ENCODE results near the gene TREH. TPM values are rescaled to one million over a fixed set of nuclear protein-coding genes. Genes with fewer than 3 reads are reported as not detected.

TREH gene
- total RNA-seq, 1 experiment from 2014 or later: not detected

DNA sequence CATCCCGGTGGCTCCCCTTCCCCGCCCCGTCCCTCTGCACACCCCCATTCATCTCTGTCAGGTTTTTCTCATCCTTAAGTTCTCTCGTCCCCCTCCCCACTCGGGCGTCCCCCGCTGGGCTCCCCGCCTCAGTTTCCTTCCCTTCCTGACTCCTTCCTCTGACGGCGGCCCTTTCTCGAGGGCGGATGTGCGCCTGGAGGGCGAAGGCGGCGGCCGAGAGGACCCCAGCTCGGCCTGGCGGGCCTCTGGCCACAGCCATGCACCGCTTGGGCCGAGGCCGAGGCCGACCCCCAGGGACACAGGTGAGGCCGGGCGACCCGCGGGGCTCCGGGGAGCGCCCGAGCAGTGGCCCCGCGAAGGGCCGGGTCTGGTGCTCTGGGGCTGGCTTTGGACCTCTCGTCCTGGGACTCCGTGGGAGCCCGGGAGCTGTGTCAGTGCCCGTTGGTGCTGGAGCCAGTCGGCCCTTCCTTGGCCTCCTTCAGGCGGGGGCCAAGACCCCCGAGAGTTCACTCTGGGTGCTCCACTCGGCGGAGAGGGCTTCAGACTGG is 69.2 kb downstream of the TREH start:
- no peak for DNase-seq
- TF ChIP-seq, protein P1, sequence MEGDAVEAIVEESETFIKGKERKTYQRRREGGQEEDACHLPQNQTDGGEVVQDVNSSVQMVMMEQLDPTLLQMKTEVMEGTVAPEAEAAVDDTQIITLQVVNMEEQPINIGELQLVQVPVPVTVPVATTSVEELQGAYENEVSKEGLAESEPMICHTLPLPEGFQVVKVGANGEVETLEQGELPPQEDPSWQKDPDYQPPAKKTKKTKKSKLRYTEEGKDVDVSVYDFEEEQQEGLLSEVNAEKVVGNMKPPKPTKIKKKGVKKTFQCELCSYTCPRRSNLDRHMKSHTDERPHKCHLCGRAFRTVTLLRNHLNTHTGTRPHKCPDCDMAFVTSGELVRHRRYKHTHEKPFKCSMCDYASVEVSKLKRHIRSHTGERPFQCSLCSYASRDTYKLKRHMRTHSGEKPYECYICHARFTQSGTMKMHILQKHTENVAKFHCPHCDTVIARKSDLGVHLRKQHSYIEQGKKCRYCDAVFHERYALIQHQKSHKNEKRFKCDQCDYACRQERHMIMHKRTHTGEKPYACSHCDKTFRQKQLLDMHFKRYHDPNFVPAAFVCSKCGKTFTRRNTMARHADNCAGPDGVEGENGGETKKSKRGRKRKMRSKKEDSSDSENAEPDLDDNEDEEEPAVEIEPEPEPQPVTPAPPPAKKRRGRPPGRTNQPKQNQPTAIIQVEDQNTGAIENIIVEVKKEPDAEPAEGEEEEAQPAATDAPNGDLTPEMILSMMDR (conservative IDR thresholded peaks at IDR 0.05): no peak
- no peak overlapping the region for H2AFZ ChIP-seq (ENCODE audit: low read length)
- peaks cover 0 to 4% (median 0%) of the 10 kb centered on the region in 3 experiments; a peak in 3 of 7 replicates for H3K36me3 Mint-ChIP-seq (ENCODE audit: insufficient read depth in 1 of 3, low read depth in 3 of 3)
- no peak overlapping the region for H2BK20ac ChIP-seq (ENCODE audit: low read depth, low read length, poor library complexity, severe bottlenecking)
- no peak overlapping the region for H2BK120ac ChIP-seq (ENCODE audit: low read depth, low read length, poor library complexity, severe bottlenecking)
- H3K4me1 Mint-ChIP-seq: peaks cover 62 to 69% of the 10 kb centered on the region in 2 experiments
- H3K4me3 Mint-ChIP-seq: peak overlapping the region; percentile 54 to 85
- no peaks in the 10 kb centered on the region for H3K9me3 ChIP-seq (ENCODE audit: control insufficient read depth, low read depth, low read length)
- H4K8ac ChIP-seq (replicated peaks; ENCODE audit: insufficient read length, low read depth, low read length): no peak overlapping the region
- H3K27me3 Mint-ChIP-seq (ENCODE audit: low read depth): peaks cover 69% of the 10 kb centered on the region
- peaks cover 0 to 6% of the 10 kb centered on the region in 2 experiments; a peak in 4 of 5 replicates for H3K9me3 Mint-ChIP-seq
- no peaks in the 10 kb centered on the region for H4K20me1 ChIP-seq (ENCODE audit: control insufficient read depth, insufficient read depth, insufficient read length)
- no peak overlapping the region for H3K56ac ChIP-seq (ENCODE audit: insufficient read length, low read depth, low read length)
- H3K27ac ChIP-seq (ENCODE audit: insufficient read length, low read depth, low read length): no peak overlapping the region
- peaks cover 16% of the 10 kb centered on the region for H3K23me2 ChIP-seq (ENCODE audit: insufficient read length, low read depth, low read length, poor library complexity, severe bottlenecking)
- no peak overlapping the region for H3K23ac ChIP-seq (ENCODE audit: insufficient read length, low read depth, low read length)
- H3K79me2 ChIP-seq (ENCODE audit: insufficient read depth, low read length): no peaks in the 10 kb centered on the region
- peaks cover 50% of the 10 kb centered on the region for H3K27me3 ChIP-seq (ENCODE audit: insufficient read depth, low read length)
- H3K27ac Mint-ChIP-seq: no peak overlapping the region
- no CpG with 5 or more reads among the region's 42 CpGs for WGBS (ENCODE audit: extremely low coverage, insufficient read length, low lambda C conversion rate)
- no peak overlapping the region for H3K14ac ChIP-seq (ENCODE audit: insufficient read depth, low read length)
- H3K4ac ChIP-seq (ENCODE audit: low read depth, low read length): no peak overlapping the region
- no peak overlapping the region for H2AK5ac ChIP-seq (ENCODE audit: insufficient read length, low read length)
- H3K79me1 ChIP-seq (ENCODE audit: insufficient read depth, low read depth, low read length, poor library complexity, severe bottlenecking): no peaks in the 10 kb centered on the region
- H2BK12ac ChIP-seq (ENCODE audit: insufficient read length, low read depth, low read length): no peak overlapping the region
- peak overlapping the region; percentile 77 for H3K4me2 ChIP-seq (ENCODE audit: insufficient read depth, insufficient read length, low read length)
- H3K4me1 ChIP-seq (ENCODE audit: insufficient read depth, low read length): peaks cover 8% of the 10 kb centered on the region
- H3K9ac ChIP-seq (ENCODE audit: extremely low read depth, insufficient read length, low read length): no peak overlapping the region
- no peak overlapping the region for H3T11ph ChIP-seq (ENCODE audit: low read length)
- no peak overlapping the region for H2BK15ac ChIP-seq (ENCODE audit: low read depth, low read length)
- no peak overlapping the region for H4K91ac ChIP-seq (ENCODE audit: insufficient read length, low read depth, low read length)
- no peak overlapping the region for H2BK5ac ChIP-seq (ENCODE audit: insufficient read length, low read length)
- no peak overlapping the region for H3K18ac ChIP-seq (ENCODE audit: insufficient read length, low read depth, low read length)
- H4K5ac ChIP-seq (ENCODE audit: insufficient read length, low read depth, low read length): no peak overlapping the region

Measured in H9 (cell line).